Mesendoderm (in vitro differentiated cells): ENCODE results near the gene MSH2. TPM values are rescaled to one million over a fixed set of nuclear protein-coding genes. Genes with fewer than 3 reads are reported as not detected.

ENCODE experiments used
- small RNA-seq: library from polyadenylated mRNA; stranded (forward); fragments of <200 nt; extraction: miRNeasy Mini kit (QIAGEN cat#:217004); gene quantifications from one replicate; pipeline ENCODE3, GENCODE V24; 2013; ENCODE audit not compliant: insufficient read depth

The MSH2 gene

Small RNAs within 50 kb of the gene (small RNA-seq; reads per million reads assigned to genes)
- gene MIR559: 1.6 reads per million
- not detected for gene RF00017
- not detected for gene RN7SKP119
